A673 (cell line): ENCODE measurements around the gene PCIF1. TPM values are rescaled to one million over a fixed set of nuclear protein-coding genes. Genes with fewer than 3 reads are reported as not detected.

ENCODE experiments used
- BruUV-seq: library from RNA; stranded (reverse); fragments of 400-500 nt; replicated peaks from 2 replicates; lab custom pipeline; 2021; lab: Mats Ljungman, UMichigan
- CTCF ChIA-PET: fragments of 300-600 bp; sonication (Branson Sonifier 250); formaldehyde crosslinking; loops from one replicate; lab custom pipeline; 2022; ENCODE audit warnings: antibody characterized with exemption; lab: Charles Lee
- POLR2A ChIA-PET: fragments of 300-600 bp; sonication (Branson Sonifier 250); formaldehyde crosslinking; loops from one replicate; lab custom pipeline; 2022; ENCODE audit warnings: antibody characterized with exemption; ENCODE audit not compliant: low non-redundant PET; lab: Charles Lee
- DNase-seq: peaks from one replicate; pipeline ENCODE4 v3.0.0-alpha.2; 2015; ENCODE audit warnings: low spot score
- H3K27ac ChIP-seq: fragments of 200-600 bp; sonication (generic); 2 replicates; pipeline ENCODE4 v1.5.1; 2016; ENCODE audit warnings: mixed run types, low read depth, mild to moderate bottlenecking, mixed read lengths, antibody characterized with exemption, low read length; ENCODE audit not compliant: poor library complexity, severe bottlenecking
- H3K27me3 ChIP-seq: fragments of 200-600 bp; sonication (generic); replicated peaks from 2 replicates; pipeline ENCODE4 v1.6.1; 2017; ENCODE audit warnings: mixed run types, low read depth, mild to moderate bottlenecking, mixed read lengths, antibody characterized with exemption, low read length; ENCODE audit not compliant: insufficient read depth, poor library complexity
- H3K36me3 ChIP-seq: fragments of 200-600 bp; sonication (generic); 2 replicates; pipeline ENCODE4 v1.6.1; 2016; ENCODE audit warnings: mixed run types, mild to moderate bottlenecking, mixed read lengths, antibody characterized with exemption, low read length; ENCODE audit not compliant: insufficient read depth, poor library complexity, severe bottlenecking
- H3K4me1 ChIP-seq: fragments of 200-600 bp; sonication (generic); 2 replicates; pipeline ENCODE4 v1.6.1; 2017; ENCODE audit warnings: mixed run types, mild to moderate bottlenecking, mixed read lengths, antibody characterized with exemption, low read length; ENCODE audit not compliant: insufficient read depth, poor library complexity, severe bottlenecking
- H3K4me3 ChIP-seq: fragments of 200-600 bp; sonication (generic); 2 replicates; pipeline ENCODE4 v1.5.1; 2016; ENCODE audit warnings: low read depth, mixed run types, mild to moderate bottlenecking, mixed read lengths, low read length; ENCODE audit not compliant: poor library complexity, severe bottlenecking
- H3K9me3 ChIP-seq: fragments of 200-600 bp; sonication (generic); 2 replicates; pipeline ENCODE4 v1.6.1; 2016; ENCODE audit warnings: mixed run types, low read depth, mild to moderate bottlenecking, mixed read lengths, antibody characterized with exemption, low read length; ENCODE audit not compliant: poor library complexity, severe bottlenecking
- EZH2 ChIP-seq: fragments of 200-600 bp; sonication (generic); IDR thresholded peaks from 2 replicates; pipeline ENCODE4 v1.6.1; 2017; ENCODE audit warnings: borderline replicate concordance, low read depth, mild to moderate bottlenecking, mixed read lengths, antibody characterized with exemption, low read length; ENCODE audit not compliant: poor library complexity, severe bottlenecking
- intact Hi-C: fragments of 100-400 bp; cut with micrococcal nuclease; formaldehyde crosslinking; loops from one replicate; pipeline ENCODE4 v1.10.0; 2022; ENCODE audit not compliant: unreplicated experiment
- total RNA-seq: library from RNA; stranded (reverse); gene quantifications from 2 replicates; pipeline ENCODE4 v1.2.3, GENCODE V29; 2021
- TF ChIP-seq, protein P1 (sequence below): fragments of 300-800, 200-600 bp; sonication (generic); conservative IDR thresholded peaks from 2 replicates; pipeline ENCODE4 v1.5.1; 2017; ENCODE audit warnings: low read depth, mild to moderate bottlenecking, antibody characterized with exemption, low read length, moderate library complexity, mixed read lengths

Gene PCIF1
- total RNA-seq, 1 experiment from 2014 or later: 47.5 TPM

- ChIA-PET CTCF (no interaction called here), POLR2A (interaction anchor here (0.8 kb wide), 1 partner anchor 32 kb away, joined by 3 read pairs; no protein-coding TSS in a partner anchor)
- peak; percentile 98 for DNase-seq
- TF ChIP-seq EZH2: no peak
- TF ChIP-seq, protein P1, sequence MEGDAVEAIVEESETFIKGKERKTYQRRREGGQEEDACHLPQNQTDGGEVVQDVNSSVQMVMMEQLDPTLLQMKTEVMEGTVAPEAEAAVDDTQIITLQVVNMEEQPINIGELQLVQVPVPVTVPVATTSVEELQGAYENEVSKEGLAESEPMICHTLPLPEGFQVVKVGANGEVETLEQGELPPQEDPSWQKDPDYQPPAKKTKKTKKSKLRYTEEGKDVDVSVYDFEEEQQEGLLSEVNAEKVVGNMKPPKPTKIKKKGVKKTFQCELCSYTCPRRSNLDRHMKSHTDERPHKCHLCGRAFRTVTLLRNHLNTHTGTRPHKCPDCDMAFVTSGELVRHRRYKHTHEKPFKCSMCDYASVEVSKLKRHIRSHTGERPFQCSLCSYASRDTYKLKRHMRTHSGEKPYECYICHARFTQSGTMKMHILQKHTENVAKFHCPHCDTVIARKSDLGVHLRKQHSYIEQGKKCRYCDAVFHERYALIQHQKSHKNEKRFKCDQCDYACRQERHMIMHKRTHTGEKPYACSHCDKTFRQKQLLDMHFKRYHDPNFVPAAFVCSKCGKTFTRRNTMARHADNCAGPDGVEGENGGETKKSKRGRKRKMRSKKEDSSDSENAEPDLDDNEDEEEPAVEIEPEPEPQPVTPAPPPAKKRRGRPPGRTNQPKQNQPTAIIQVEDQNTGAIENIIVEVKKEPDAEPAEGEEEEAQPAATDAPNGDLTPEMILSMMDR: no peak
- peak overlapping the region; percentile 36 for H3K4me3 ChIP-seq
- no TSS peak for BruUV-seq
- peaks cover 28% of the 10 kb centered on the region for H3K4me1 ChIP-seq
- no peaks in the 10 kb centered on the region for H3K27me3 ChIP-seq
- H3K36me3 ChIP-seq: peaks cover 52% of the 10 kb centered on the region
- no peaks in the 10 kb centered on the region for H3K9me3 ChIP-seq
- intact Hi-C loops: no loop called here
- peak overlapping the region; percentile 83 for H3K27ac ChIP-seq
Measured at GRCh38 chr20:45938727-45939438, 4.4 kb downstream of the PCIF1 start.

GRCh38 chr20:45940053-45940452 lies 5.6 kb downstream of the PCIF1 start:
- DNase-seq: no peak
- CTCF ChIA-PET: no interaction called here
- no TSS peak for BruUV-seq
- POLR2A ChIA-PET: no interaction called here
- no peak overlapping the region for H3K4me3 ChIP-seq
- intact Hi-C loops: no loop called here
- peak overlapping the region; percentile 34 for H3K27ac ChIP-seq
- H3K27me3 ChIP-seq: no peaks in the 10 kb centered on the region
- peaks cover 28% of the 10 kb centered on the region for H3K4me1 ChIP-seq
- H3K9me3 ChIP-seq: no peaks in the 10 kb centered on the region
- TF ChIP-seq, protein P1: no peak
- TF ChIP-seq EZH2: no peak
- H3K36me3 ChIP-seq: peaks cover 63% of the 10 kb centered on the region

GRCh38 chr20:45940469-45940868 lies 6.0 kb downstream of the PCIF1 start:
- H3K36me3 ChIP-seq: peaks cover 67% of the 10 kb centered on the region
- no peaks in the 10 kb centered on the region for H3K27me3 ChIP-seq
- peaks cover 28% of the 10 kb centered on the region for H3K4me1 ChIP-seq
- intact Hi-C loops: no loop called here
- no peak for DNase-seq
- no TSS peak for BruUV-seq
- peak overlapping the region; percentile 34 for H3K27ac ChIP-seq
- POLR2A ChIA-PET: no interaction called here
- CTCF ChIA-PET: no interaction called here
- no peaks in the 10 kb centered on the region for H3K9me3 ChIP-seq
- no peak overlapping the region for H3K4me3 ChIP-seq
- TF ChIP-seq, protein P1: no peak
- no peak for TF ChIP-seq EZH2
